Smooth muscle cell (in vitro differentiated cells): ENCODE results near the gene SLC11A2. TPM values are rescaled to one million over a fixed set of nuclear protein-coding genes. Genes with fewer than 3 reads are reported as not detected.
"Not testable (repeated sequence)": the region's sequence is repeated elsewhere in the genome, so short reads cannot be mapped to it uniquely, and the experiment has no call there.

Experiments used
- DNase-seq: peaks from one replicate; lab custom pipeline; 2025; ENCODE audit not compliant: unreplicated experiment; lab: John Stamatoyannopoulos, UW
- H2AFZ ChIP-seq: fragments of 200-600 bp; sonication (generic); 2 replicates; pipeline ENCODE4 v1.6.0; 2016; ENCODE audit warnings: antibody characterized with exemption, low read depth, mild to moderate bottlenecking
- H3F3A ChIP-seq: fragments of 200-600 bp; sonication (generic); 2 replicates; pipeline ENCODE4 v1.6.0; 2017; ENCODE audit warnings: antibody characterized with exemption, low read depth
- H3K27ac ChIP-seq: fragments of 200-600 bp; sonication (generic); 2 replicates; pipeline ENCODE4 v1.5.1; 2016; ENCODE audit warnings: low read depth, mild to moderate bottlenecking
- H3K27me3 ChIP-seq: fragments of 200-600 bp; sonication (generic); 2 replicates; pipeline ENCODE4 v1.6.1; 2016; ENCODE audit warnings: low read depth, mild to moderate bottlenecking
- H3K36me3 ChIP-seq: fragments of 200-600 bp; sonication (generic); 2 replicates; pipeline ENCODE4 v1.5.1; 2016; ENCODE audit warnings: low read depth
- H3K4me1 ChIP-seq: fragments of 200-600 bp; sonication (generic); 2 replicates; pipeline ENCODE4 v1.5.1; 2016; ENCODE audit warnings: low read depth
- H3K4me2 ChIP-seq: fragments of 200-600 bp; sonication (generic); 2 replicates; pipeline ENCODE4 v1.6.0; 2016; ENCODE audit warnings: mild to moderate bottlenecking
- H3K4me3 ChIP-seq: fragments of 200-600 bp; sonication (generic); 2 replicates; pipeline ENCODE4 v1.5.1; 2016; ENCODE audit warnings: mild to moderate bottlenecking
- H3K79me2 ChIP-seq: fragments of 200-600 bp; sonication (generic); 2 replicates; pipeline ENCODE4 v1.6.0; 2016; ENCODE audit warnings: low read depth, mild to moderate bottlenecking
- H3K9ac ChIP-seq: fragments of 200-600 bp; sonication (generic); 2 replicates; pipeline ENCODE4 v1.6.0; 2016; ENCODE audit warnings: low read depth
- H3K9me3 ChIP-seq: fragments of 200-600 bp; sonication (generic); replicated peaks from 2 replicates; pipeline ENCODE4 v1.5.1; 2016; ENCODE audit warnings: low read depth
- H4K20me1 ChIP-seq: fragments of 200-600 bp; sonication (generic); 2 replicates; pipeline ENCODE4 v1.6.0; 2016; ENCODE audit warnings: low read depth
- CTCF ChIP-seq: fragments of 200-600 bp; sonication (generic); IDR thresholded peaks from 2 replicates; pipeline ENCODE4 v1.5.1; 2017; ENCODE audit warnings: borderline replicate concordance, mild to moderate bottlenecking, antibody characterized with exemption; ENCODE audit not compliant: insufficient read depth, poor library complexity, severe bottlenecking
- WGBS: methylation state at CpG from one replicate; pipeline ENCODE4 v1.1.7; 2016; ENCODE audit warnings: low lambda C conversion rate; 5-methylcytosine and 5-hydroxymethylcytosine counted together
- polyA plus RNA-seq: library from polyadenylated mRNA; unstranded; fragments of >200 nt; fragmentation: Nextera tagmentation; extraction: Ambion mirVana; gene quantifications from 2 replicates; pipeline ENCODE4 v1.2.1, GENCODE V29; 2016
- small RNA-seq: library from RNA; depleted of rRNA; stranded (forward); fragments of <200 nt; gene quantifications from one replicate; pipeline ENCODE3, GENCODE V24; 2014
- total RNA-seq: library from RNA; depleted of rRNA; stranded (reverse); fragments of >200 nt; gene quantifications from 2 replicates; pipeline ENCODE4 v1.2.3, GENCODE V29; 2014

Gene SLC11A2
- total and polyA plus RNA-seq, 2 experiments from 2014 or later, result 26.5 to 31.3 TPM

- H2AFZ ChIP-seq, result no peak overlapping the region
- WGBS, result 100% methylated on average over 2 of the region's 2 CpGs
- H3K27ac ChIP-seq, result peak overlapping the region; percentile 90
- peak overlapping the region; percentile 60 for H3K4me2 ChIP-seq
- no peak for DNase-seq
- peaks cover 19% of the 10 kb centered on the region for H3K4me1 ChIP-seq
- peaks cover 10% of the 10 kb centered on the region for H3F3A ChIP-seq
- no peaks in the 10 kb centered on the region for H3K36me3 ChIP-seq
- H4K20me1 ChIP-seq, result no peaks in the 10 kb centered on the region
- H3K4me3 ChIP-seq, result no peak overlapping the region
- H3K79me2 ChIP-seq, result peaks cover 5% of the 10 kb centered on the region
- TF ChIP-seq CTCF, result no peak
- no peak overlapping the region for H3K9ac ChIP-seq
- H3K27me3 ChIP-seq, result no peaks in the 10 kb centered on the region
- H3K9me3 ChIP-seq, result no peaks in the 10 kb centered on the region
Observed at GRCh38 chr12:50933459-50934124, 92.6 kb downstream of the SLC11A2 start.

GRCh38 chr12:50932787-50933280 is 93.3 kb downstream of the SLC11A2 start:
- Histone ChIP-seq H3K79me2 (peaks cover 10% of the 10 kb centered on the region), H3F3A (peaks cover 10% of the 10 kb centered on the region), H3K27ac (peak overlapping the region; percentile 90), H3K36me3 (no peaks in the 10 kb centered on the region), H3K27me3 (no peaks in the 10 kb centered on the region), H3K9me3 (no peaks in the 10 kb centered on the region), H4K20me1 (no peaks in the 10 kb centered on the region), H3K4me3 (no peak overlapping the region), H3K4me1 (peaks cover 19% of the 10 kb centered on the region), H2AFZ (no peak overlapping the region), H3K9ac (no peak overlapping the region), H3K4me2 (peak overlapping the region; percentile 60)
- WGBS, result 69% methylated on average over 2 of the region's 2 CpGs
- DNase-seq, result no peak
- TF ChIP-seq CTCF, result no peak

GRCh38 chr12:50930477-50930876 is 95.7 kb downstream of the SLC11A2 start:
- not testable (repeated sequence) for H3K4me3 ChIP-seq, H3K9me3 ChIP-seq, H3K9ac ChIP-seq, H3K27me3 ChIP-seq, H4K20me1 ChIP-seq, H3K36me3 ChIP-seq, H3K4me2 ChIP-seq, DNase-seq, H2AFZ ChIP-seq
- Histone ChIP-seq H3K27ac (peak overlapping the region; percentile 48), H3K79me2 (peaks cover 32% of the 10 kb centered on the region), H3F3A (peaks cover 10% of the 10 kb centered on the region), H3K4me1 (peaks cover 18% of the 10 kb centered on the region)
- WGBS, result 66% methylated on average over 12 of the region's 12 CpGs

GRCh38 chr12:50929831-50930230 is 96.4 kb downstream of the SLC11A2 start:
- H2AFZ ChIP-seq, result no peak overlapping the region
- H3K27me3 ChIP-seq, result no peaks in the 10 kb centered on the region
- no peaks in the 10 kb centered on the region for H4K20me1 ChIP-seq
- H3K4me2 ChIP-seq, result no peak overlapping the region
- 98% methylated on average over 3 of the region's 3 CpGs for WGBS
- no peaks in the 10 kb centered on the region for H3K36me3 ChIP-seq
- H3K4me1 ChIP-seq, result peaks cover 18% of the 10 kb centered on the region
- H3K79me2 ChIP-seq, result peaks cover 39% of the 10 kb centered on the region
- no peak overlapping the region for H3K4me3 ChIP-seq
- H3K9me3 ChIP-seq, result no peaks in the 10 kb centered on the region
- H3F3A ChIP-seq, result peaks cover 4% of the 10 kb centered on the region
- no peak overlapping the region for H3K9ac ChIP-seq
- no peak for DNase-seq
- H3K27ac ChIP-seq, result peak overlapping the region; percentile 48
- TF ChIP-seq CTCF, result no peak

Small RNA genes lying within 50 kb of the gene (small RNA-seq; reads per million reads assigned to genes)
- gene AC008121.1 (0.16 reads per million), gene RF00019 (not detected), gene RNU6-1273P (not detected), gene RNU6-87P (not detected)

Other genes with a start within 250 kb of the SLC11A2 start
- not detected in 2 replicates for gene TMPRSS12, start 183.5 kb downstream of the SLC11A2 start, total RNA-seq
- gene TMPRSS12, start 183.5 kb downstream of the SLC11A2 start, polyA plus RNA-seq, result not detected in 2 replicates
- not detected in 2 replicates for gene HIGD1C, start 73.8 kb downstream of the SLC11A2 start, total RNA-seq
- not detected in 2 replicates for gene HIGD1C, start 73.8 kb downstream of the SLC11A2 start, polyA plus RNA-seq
- gene LETMD1, start 21.9 kb upstream of the SLC11A2 start, total RNA-seq, result 32.9 and 45.4 TPM in 2 replicates
- 8.9 and 10.8 TPM in 2 replicates for gene LETMD1, start 21.9 kb upstream of the SLC11A2 start, polyA plus RNA-seq
- 33.8 and 37.2 TPM in 2 replicates for gene CSRNP2, start 57.2 kb upstream of the SLC11A2 start, total RNA-seq
- gene CSRNP2, start 57.2 kb upstream of the SLC11A2 start, polyA plus RNA-seq, result 26.3 and 27.2 TPM in 2 replicates
- gene TFCP2, start 146.8 kb upstream of the SLC11A2 start, total RNA-seq, result 12.4 and 13.4 TPM in 2 replicates
- gene TFCP2, start 146.8 kb upstream of the SLC11A2 start, polyA plus RNA-seq, result 8.8 and 16.2 TPM in 2 replicates
- 4.2 and 4.6 TPM in 2 replicates for gene POU6F1, start 191.7 kb upstream of the SLC11A2 start, total RNA-seq
- gene POU6F1, start 191.7 kb upstream of the SLC11A2 start, polyA plus RNA-seq, result 7.6 and 7.9 TPM in 2 replicates
- gene DAZAP2, start 212.4 kb upstream of the SLC11A2 start, total RNA-seq, result 166 and 202 TPM in 2 replicates
- gene DAZAP2, start 212.4 kb upstream of the SLC11A2 start, polyA plus RNA-seq, result 208 and 216 TPM in 2 replicates
- gene SMAGP, start 244.0 kb upstream of the SLC11A2 start, total RNA-seq, result 9.0 and 11.7 TPM in 2 replicates
- gene SMAGP, start 244.0 kb upstream of the SLC11A2 start, polyA plus RNA-seq, result 6.8 and 7.0 TPM in 2 replicates